ENCODE results near the gene NEK5.

Gene NEK5

DNA sequence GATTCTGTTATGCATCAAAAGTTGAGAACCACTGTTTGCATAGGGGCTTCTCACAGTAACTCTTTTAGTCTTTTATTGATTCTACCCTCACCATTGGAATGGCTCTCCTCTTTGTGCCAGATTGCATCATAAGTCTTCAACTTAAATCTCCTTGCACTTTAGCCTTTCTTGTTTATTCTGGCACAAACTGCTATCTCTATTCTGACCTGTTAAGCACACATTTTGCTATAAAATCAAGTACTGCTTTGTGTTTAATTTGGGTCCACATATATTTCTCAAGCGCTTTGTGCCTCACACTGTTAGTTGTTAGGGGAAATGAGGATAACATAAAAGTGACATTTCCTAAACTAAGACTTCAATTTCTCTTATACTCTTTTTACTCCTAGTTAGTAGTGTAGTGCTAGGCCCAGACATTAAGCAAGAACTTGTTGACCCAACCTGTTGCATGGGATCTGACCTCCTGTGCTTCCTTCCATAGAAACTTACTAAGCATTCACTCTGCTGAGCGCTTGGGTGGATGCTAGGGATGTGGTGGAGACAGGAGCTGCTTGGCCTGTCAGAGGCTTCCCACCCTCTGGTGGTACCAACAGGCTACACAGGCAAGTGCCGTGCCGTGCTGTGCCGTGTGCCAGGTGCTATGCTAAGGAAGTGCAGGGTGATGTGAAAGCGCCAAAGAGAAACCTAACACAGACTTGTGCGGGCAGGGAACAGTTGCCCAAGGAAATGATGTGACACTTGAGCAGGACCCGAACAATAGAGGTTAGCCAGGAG, 103.2 kb downstream of the NEK5 start:
- no peak overlapping the region for H3K4me3 ChIP-seq (ENCODE audit: low read depth, low read length)
- DNase-seq (ENCODE audit: low read depth), result peak; percentile 4
- TF ChIP-seq, protein P1, sequence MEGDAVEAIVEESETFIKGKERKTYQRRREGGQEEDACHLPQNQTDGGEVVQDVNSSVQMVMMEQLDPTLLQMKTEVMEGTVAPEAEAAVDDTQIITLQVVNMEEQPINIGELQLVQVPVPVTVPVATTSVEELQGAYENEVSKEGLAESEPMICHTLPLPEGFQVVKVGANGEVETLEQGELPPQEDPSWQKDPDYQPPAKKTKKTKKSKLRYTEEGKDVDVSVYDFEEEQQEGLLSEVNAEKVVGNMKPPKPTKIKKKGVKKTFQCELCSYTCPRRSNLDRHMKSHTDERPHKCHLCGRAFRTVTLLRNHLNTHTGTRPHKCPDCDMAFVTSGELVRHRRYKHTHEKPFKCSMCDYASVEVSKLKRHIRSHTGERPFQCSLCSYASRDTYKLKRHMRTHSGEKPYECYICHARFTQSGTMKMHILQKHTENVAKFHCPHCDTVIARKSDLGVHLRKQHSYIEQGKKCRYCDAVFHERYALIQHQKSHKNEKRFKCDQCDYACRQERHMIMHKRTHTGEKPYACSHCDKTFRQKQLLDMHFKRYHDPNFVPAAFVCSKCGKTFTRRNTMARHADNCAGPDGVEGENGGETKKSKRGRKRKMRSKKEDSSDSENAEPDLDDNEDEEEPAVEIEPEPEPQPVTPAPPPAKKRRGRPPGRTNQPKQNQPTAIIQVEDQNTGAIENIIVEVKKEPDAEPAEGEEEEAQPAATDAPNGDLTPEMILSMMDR (conservative IDR thresholded peaks at IDR 0.05; ENCODE audit: low read depth, low read length), result no peak

DNA sequence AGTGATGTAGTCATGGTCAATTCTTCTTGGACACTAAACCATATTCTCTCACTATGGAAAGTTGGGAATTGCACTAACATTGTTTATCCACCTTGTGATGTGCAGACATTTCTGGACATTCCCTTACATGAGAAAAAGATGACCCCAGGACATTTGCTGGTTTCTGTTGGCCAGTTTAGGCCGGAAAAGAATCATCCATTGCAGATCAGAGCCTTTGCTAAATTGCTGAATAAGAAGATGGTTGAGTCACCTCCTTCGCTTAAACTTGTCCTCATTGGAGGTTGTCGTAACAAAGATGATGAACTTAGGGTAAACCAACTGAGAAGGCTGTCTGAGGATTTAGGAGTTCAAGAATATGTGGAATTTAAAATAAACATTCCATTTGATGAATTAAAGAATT, 104.4 kb downstream of the NEK5 start, which contains the start of gene UTP14C:
TSS of gene UTP14C (plus strand) at position 211 of the 400 bp plus-strand sequence. CDS start 4,114 bp downstream, outside the sequence.
- H3K4me3 ChIP-seq (ENCODE audit: low read depth, low read length), result no peak within 1 kb of the TSS
- DNase-seq (ENCODE audit: low read depth), result no peak
- TF ChIP-seq, protein P1 (conservative IDR thresholded peaks at IDR 0.05; ENCODE audit: low read depth, low read length), result no peak

- DNase-seq (ENCODE audit: low read depth), result no peak
- TF ChIP-seq, protein P1 (conservative IDR thresholded peaks at IDR 0.05; ENCODE audit: low read depth, low read length), result no peak
- H3K4me3 ChIP-seq (ENCODE audit: low read depth, low read length), result no peak overlapping the region
These were observed 106.5 kb downstream of the NEK5 start for GRCh38 chr13:52022356-52022755.

GRCh38 chr13:52020191-52020590, 108.7 kb downstream of the NEK5 start:
- DNase-seq (ENCODE audit: low read depth), result no peak
- TF ChIP-seq, protein P1 (conservative IDR thresholded peaks at IDR 0.05; ENCODE audit: low read depth, low read length), result no peak

DNA sequence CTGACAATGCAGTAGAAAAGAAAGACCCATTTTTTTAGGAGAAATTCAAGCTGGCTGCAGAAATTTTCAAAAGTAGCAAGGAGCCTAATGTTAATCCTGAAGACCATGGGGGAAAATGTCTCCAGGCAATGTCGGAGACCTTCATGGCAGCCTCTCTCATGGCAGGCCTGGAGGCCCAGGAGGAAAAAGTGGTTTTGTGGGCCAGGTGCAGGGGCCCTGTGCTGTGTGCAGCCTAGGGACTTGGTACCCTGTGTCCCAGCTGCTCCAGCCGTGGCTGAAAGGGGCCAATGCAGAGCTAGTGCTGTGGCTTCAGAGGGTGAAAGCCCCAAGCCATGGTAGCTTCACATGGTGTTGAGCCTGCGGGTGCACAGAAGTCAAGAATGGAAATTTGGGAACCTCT, 112.6 kb downstream of the NEK5 start:
- TF ChIP-seq, protein P1 (conservative IDR thresholded peaks at IDR 0.05; ENCODE audit: low read depth, low read length), result no peak
- DNase-seq (ENCODE audit: low read depth), result no peak
- no peak overlapping the region for H3K4me3 ChIP-seq (ENCODE audit: low read depth, low read length)

More at GRCh38 chr13:52020191-52020590, 108.7 kb downstream of the NEK5 start:
- H3K4me3 ChIP-seq (ENCODE audit: low read depth, low read length), result no peak overlapping the region

DNA sequence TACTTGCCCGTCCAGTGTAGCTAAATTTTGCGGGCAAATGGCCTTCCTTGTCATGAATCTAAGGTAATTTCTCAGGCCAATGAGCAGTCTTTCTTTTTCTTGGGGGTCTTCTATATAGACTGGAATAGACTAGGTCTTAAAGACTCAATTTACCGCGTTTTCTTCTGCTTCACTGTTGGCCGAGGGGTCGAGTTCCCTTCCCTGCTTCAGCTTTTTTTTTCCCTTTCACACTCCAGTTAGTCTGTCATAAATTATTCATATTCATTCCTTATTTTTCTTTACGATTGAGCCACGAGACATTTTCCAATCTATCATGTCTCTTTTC, 116.4 kb downstream of the NEK5 start:
- DNase-seq (ENCODE audit: low read depth), result no peak
- TF ChIP-seq, protein P1 (conservative IDR thresholded peaks at IDR 0.05; ENCODE audit: low read depth, low read length), result no peak
- peak overlapping the region; percentile 97 for H3K4me3 ChIP-seq (ENCODE audit: low read depth, low read length)

All from choroid plexus epithelial cell (primary cell).